ENCODE measurements around the gene MAST2. TPM values are rescaled to one million over a fixed set of nuclear protein-coding genes. Genes with fewer than 3 reads are reported as not detected.

Gene MAST2
- total RNA-seq, 1 experiment from 2014 or later: 52.8 TPM

GRCh38 chr1:45974541-45975269, 171.3 kb downstream of the MAST2 start:
- no peak overlapping the region for H3K27ac ChIP-seq (ENCODE audit: low read length)
- peaks cover 74% of the 10 kb centered on the region for H3K79me2 ChIP-seq (ENCODE audit: low read length)
- H3K9me2 ChIP-seq (replicated peaks; ENCODE audit: insufficient read depth, low read length): no peaks in the 10 kb centered on the region
- no peak for DNase-seq
- no peak overlapping the region for H3K9ac ChIP-seq (ENCODE audit: low read length)
- H3K36me3 ChIP-seq (ENCODE audit: insufficient read depth, low read length): peaks cover 20% of the 10 kb centered on the region
- no peak overlapping the region for H3K4me2 ChIP-seq (ENCODE audit: low read depth, low read length, poor library complexity, severe bottlenecking)
- H3K4me1 ChIP-seq (ENCODE audit: low read length): no peaks in the 10 kb centered on the region
- no peaks in the 10 kb centered on the region for H4K20me1 ChIP-seq (ENCODE audit: insufficient read depth, low read depth, low read length)
- no peaks in the 10 kb centered on the region for H3K27me3 ChIP-seq (ENCODE audit: low read length)
- H2AFZ ChIP-seq (ENCODE audit: low read length): no peak overlapping the region
- H3K9me3 ChIP-seq (ENCODE audit: low read length): no peaks in the 10 kb centered on the region
- H3K4me3 ChIP-seq (ENCODE audit: low read length): no peak overlapping the region

DNA sequence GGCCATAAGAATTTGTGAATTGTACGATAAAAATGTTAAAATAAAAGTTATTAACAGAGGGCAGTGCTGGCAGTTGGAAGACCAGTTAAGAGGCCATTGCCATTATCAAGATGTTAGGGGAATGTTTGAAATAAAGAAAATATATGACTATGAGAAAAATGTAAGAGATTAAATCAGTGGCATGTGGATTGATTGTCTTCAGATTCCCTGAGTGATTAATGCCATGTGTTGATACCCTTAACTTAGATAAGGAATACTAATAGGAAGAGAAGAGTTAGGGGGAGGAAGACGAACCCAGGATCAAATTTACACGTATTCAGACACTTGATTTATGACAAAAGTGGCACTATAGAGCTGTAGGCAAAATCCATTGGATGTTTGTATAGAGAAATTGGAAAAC, 173.2 kb downstream of the MAST2 start:
- Histone ChIP-seq H3K36me3 (ENCODE audit: insufficient read depth, low read length) (peaks cover 19% of the 10 kb centered on the region), H3K4me1 (ENCODE audit: low read length) (no peaks in the 10 kb centered on the region), H3K27me3 (ENCODE audit: low read length) (no peaks in the 10 kb centered on the region), H3K9me2 (replicated peaks; ENCODE audit: insufficient read depth, low read length) (no peaks in the 10 kb centered on the region), H3K4me2 (ENCODE audit: low read depth, low read length, poor library complexity, severe bottlenecking) (no peak overlapping the region), H2AFZ (ENCODE audit: low read length) (no peak overlapping the region), H3K27ac (ENCODE audit: low read length) (no peak overlapping the region), H3K9ac (ENCODE audit: low read length) (no peak overlapping the region), H3K79me2 (ENCODE audit: low read length) (peaks cover 74% of the 10 kb centered on the region), H4K20me1 (ENCODE audit: insufficient read depth, low read depth, low read length) (no peaks in the 10 kb centered on the region), H3K9me3 (ENCODE audit: low read length) (no peaks in the 10 kb centered on the region), H3K4me3 (ENCODE audit: low read length) (no peak overlapping the region)
- no peak for DNase-seq

DNA sequence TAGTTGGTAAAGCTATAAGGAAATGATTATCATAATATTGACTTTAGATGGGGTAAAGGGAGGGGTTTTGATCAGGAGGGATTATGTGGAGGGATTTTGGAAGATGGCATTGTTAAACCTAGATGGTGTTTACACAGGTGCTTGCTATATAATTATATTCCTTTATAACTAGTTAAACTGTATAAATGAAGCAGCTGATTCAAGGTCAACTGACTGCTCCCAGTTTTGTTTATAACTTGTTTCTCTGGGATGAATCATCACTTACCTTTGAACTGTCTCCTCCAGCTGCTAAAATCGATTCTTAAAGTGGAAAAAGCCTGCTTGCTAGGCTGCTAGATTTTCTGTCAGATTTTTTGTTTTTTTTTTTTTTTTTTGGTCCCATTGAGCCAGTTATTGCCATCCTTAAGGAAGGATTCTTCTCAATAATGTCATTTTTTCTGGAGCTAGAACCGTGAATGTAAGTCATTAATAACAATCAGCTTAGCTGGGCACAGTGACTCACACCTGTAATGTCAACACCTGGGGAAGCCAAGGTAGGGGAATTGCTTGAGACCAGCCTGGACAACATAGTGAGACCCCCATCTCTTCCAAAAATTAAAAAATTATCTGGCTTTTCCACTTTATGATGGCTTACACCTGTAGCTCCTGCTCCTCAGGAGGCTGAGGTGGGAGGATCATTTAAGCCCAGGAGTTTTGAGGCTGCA, 175.8 kb downstream of the MAST2 start:
- H3K27me3 ChIP-seq (ENCODE audit: low read length): no peaks in the 10 kb centered on the region
- no peak overlapping the region for H3K4me3 ChIP-seq (ENCODE audit: low read length)
- H4K20me1 ChIP-seq (ENCODE audit: insufficient read depth, low read depth, low read length): no peaks in the 10 kb centered on the region
- no peak overlapping the region for H3K9ac ChIP-seq (ENCODE audit: low read length)
- H3K4me1 ChIP-seq (ENCODE audit: low read length): no peaks in the 10 kb centered on the region
- H3K4me2 ChIP-seq (ENCODE audit: low read depth, low read length, poor library complexity, severe bottlenecking): no peak overlapping the region
- H3K9me2 ChIP-seq (replicated peaks; ENCODE audit: insufficient read depth, low read length): no peaks in the 10 kb centered on the region
- H2AFZ ChIP-seq (ENCODE audit: low read length): no peak overlapping the region
- H3K27ac ChIP-seq (ENCODE audit: low read length): no peak overlapping the region
- H3K9me3 ChIP-seq (ENCODE audit: low read length): no peaks in the 10 kb centered on the region
- DNase-seq: no peak
- peaks cover 14% of the 10 kb centered on the region for H3K36me3 ChIP-seq (ENCODE audit: insufficient read depth, low read length)
- peaks cover 63% of the 10 kb centered on the region for H3K79me2 ChIP-seq (ENCODE audit: low read length)

GRCh38 chr1:45979778-45980176, 176.4 kb downstream of the MAST2 start:
- DNase-seq: no peak
- Histone ChIP-seq H3K4me2 (ENCODE audit: low read depth, low read length, poor library complexity, severe bottlenecking) (no peak overlapping the region), H3K27ac (ENCODE audit: low read length) (no peak overlapping the region), H3K79me2 (ENCODE audit: low read length) (peaks cover 63% of the 10 kb centered on the region), H3K4me1 (ENCODE audit: low read length) (no peaks in the 10 kb centered on the region), H2AFZ (ENCODE audit: low read length) (no peak overlapping the region), H3K9me3 (ENCODE audit: low read length) (no peaks in the 10 kb centered on the region), H3K36me3 (ENCODE audit: insufficient read depth, low read length) (peaks cover 9% of the 10 kb centered on the region), H4K20me1 (ENCODE audit: insufficient read depth, low read depth, low read length) (no peaks in the 10 kb centered on the region), H3K9me2 (replicated peaks; ENCODE audit: insufficient read depth, low read length) (no peaks in the 10 kb centered on the region), H3K9ac (ENCODE audit: low read length) (no peak overlapping the region), H3K4me3 (ENCODE audit: low read length) (no peak overlapping the region), H3K27me3 (ENCODE audit: low read length) (no peaks in the 10 kb centered on the region)

- no peak overlapping the region for H3K27ac ChIP-seq (ENCODE audit: low read length)
- H3K4me3 ChIP-seq (ENCODE audit: low read length): no peak overlapping the region
- H3K79me2 ChIP-seq (ENCODE audit: low read length): peaks cover 69% of the 10 kb centered on the region
- H3K9ac ChIP-seq (ENCODE audit: low read length): no peak overlapping the region
- H3K4me1 ChIP-seq (ENCODE audit: low read length): no peaks in the 10 kb centered on the region
- no peak for DNase-seq
- no peaks in the 10 kb centered on the region for H3K9me2 ChIP-seq (replicated peaks; ENCODE audit: insufficient read depth, low read length)
- no peak overlapping the region for H3K4me2 ChIP-seq (ENCODE audit: low read depth, low read length, poor library complexity, severe bottlenecking)
- H3K36me3 ChIP-seq (ENCODE audit: insufficient read depth, low read length): peaks cover 17% of the 10 kb centered on the region
- no peak overlapping the region for H2AFZ ChIP-seq (ENCODE audit: low read length)
- no peaks in the 10 kb centered on the region for H3K9me3 ChIP-seq (ENCODE audit: low read length)
- no peaks in the 10 kb centered on the region for H3K27me3 ChIP-seq (ENCODE audit: low read length)
- no peaks in the 10 kb centered on the region for H4K20me1 ChIP-seq (ENCODE audit: insufficient read depth, low read depth, low read length)
Observed at GRCh38 chr1:45982359-45982758, 178.9 kb downstream of the MAST2 start.

DNA sequence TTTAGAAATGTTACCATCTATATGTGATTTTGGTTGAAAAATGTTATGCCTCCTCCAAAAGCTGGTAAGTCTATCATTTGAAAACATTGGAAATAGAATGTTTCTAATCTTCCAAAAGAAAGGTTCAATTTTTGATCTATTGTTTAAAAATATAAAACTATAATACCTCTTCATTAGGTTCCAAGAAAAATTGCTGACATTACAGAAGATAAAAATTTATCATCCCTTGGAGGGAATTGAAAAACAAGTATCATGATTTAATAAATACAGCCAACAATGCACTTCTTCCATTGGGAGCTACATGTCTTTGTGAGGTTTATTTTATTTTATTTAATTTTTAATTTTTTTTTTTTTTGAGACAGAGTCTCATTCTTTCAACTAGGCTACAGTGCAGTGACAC, 180.6 kb downstream of the MAST2 start:
- no peaks in the 10 kb centered on the region; the same call in 1 of the 2 replicates for H3K9me3 ChIP-seq (ENCODE audit: low read length)
- no peak overlapping the region for H3K27ac ChIP-seq (ENCODE audit: low read length)
- H3K4me3 ChIP-seq (ENCODE audit: low read length): no peak overlapping the region
- H3K9ac ChIP-seq (ENCODE audit: low read length): no peak overlapping the region
- no peak for DNase-seq
- peaks cover 75% of the 10 kb centered on the region for H3K79me2 ChIP-seq (ENCODE audit: low read length)
- peaks cover 26% of the 10 kb centered on the region for H3K36me3 ChIP-seq (ENCODE audit: insufficient read depth, low read length)
- H3K27me3 ChIP-seq (ENCODE audit: low read length): no peaks in the 10 kb centered on the region
- no peak overlapping the region for H2AFZ ChIP-seq (ENCODE audit: low read length)
- no peaks in the 10 kb centered on the region for H3K9me2 ChIP-seq (replicated peaks; ENCODE audit: insufficient read depth, low read length)
- H3K4me1 ChIP-seq (ENCODE audit: low read length): no peaks in the 10 kb centered on the region
- H3K4me2 ChIP-seq (ENCODE audit: low read depth, low read length, poor library complexity, severe bottlenecking): no peak overlapping the region
- H4K20me1 ChIP-seq (ENCODE audit: insufficient read depth, low read depth, low read length): no peaks in the 10 kb centered on the region

DNA sequence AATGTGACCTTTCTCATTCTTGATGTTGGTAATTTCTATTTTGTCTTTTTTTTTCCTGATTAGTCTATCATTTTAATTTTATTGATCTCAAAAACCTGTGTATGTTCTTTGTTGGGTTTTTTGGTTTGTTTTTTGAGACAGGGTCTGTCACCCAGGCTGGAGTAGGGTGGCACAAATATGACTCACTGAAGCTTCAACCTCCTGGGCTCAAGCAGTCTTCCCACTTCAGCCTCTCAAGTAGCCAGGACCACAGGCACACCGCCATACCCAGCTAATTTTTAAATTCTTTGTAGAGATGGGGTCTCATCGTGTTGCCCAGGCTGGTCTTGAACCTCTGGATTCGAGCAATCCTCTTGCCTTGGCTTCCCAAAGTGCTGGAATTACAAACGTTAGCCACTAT, 183.8 kb downstream of the MAST2 start:
- no peaks in the 10 kb centered on the region for H3K4me1 ChIP-seq (ENCODE audit: low read length)
- H3K9me3 ChIP-seq (ENCODE audit: low read length): peaks cover 6% of the 10 kb centered on the region; the same call in 1 of the 2 replicates
- peaks cover 84% of the 10 kb centered on the region for H3K79me2 ChIP-seq (ENCODE audit: low read length)
- no peaks in the 10 kb centered on the region for H4K20me1 ChIP-seq (ENCODE audit: insufficient read depth, low read depth, low read length)
- no peak overlapping the region for H3K4me2 ChIP-seq (ENCODE audit: low read depth, low read length, poor library complexity, severe bottlenecking)
- no peak for DNase-seq
- H3K9ac ChIP-seq (ENCODE audit: low read length): no peak overlapping the region
- H3K27ac ChIP-seq (ENCODE audit: low read length): no peak overlapping the region
- peaks cover 41% of the 10 kb centered on the region for H3K36me3 ChIP-seq (ENCODE audit: insufficient read depth, low read length)
- H3K9me2 ChIP-seq (replicated peaks; ENCODE audit: insufficient read depth, low read length): no peaks in the 10 kb centered on the region
- H3K4me3 ChIP-seq (ENCODE audit: low read length): no peak overlapping the region
- H2AFZ ChIP-seq (ENCODE audit: low read length): no peak overlapping the region
- no peaks in the 10 kb centered on the region for H3K27me3 ChIP-seq (ENCODE audit: low read length)

DNA sequence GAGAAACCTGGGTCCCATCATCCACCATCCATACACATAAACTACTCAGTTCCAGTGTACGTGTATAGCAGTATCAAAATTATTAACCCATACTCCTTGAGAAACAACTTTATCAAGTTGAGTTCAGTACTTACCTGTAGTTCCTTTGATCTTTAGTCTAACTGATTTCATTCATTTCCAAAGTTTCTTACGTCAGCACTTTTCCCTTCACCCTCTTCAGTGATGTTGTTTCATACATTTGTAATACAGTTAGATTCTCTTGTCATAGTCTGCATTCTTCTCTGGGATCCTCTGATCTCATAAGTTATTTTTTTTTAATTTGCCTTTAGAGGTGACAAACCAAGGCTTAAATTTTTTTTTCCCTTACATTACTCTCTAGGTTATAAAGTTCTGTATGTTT, 185.8 kb downstream of the MAST2 start:
- Histone ChIP-seq H3K79me2 (ENCODE audit: low read length) (peaks cover 91% of the 10 kb centered on the region), H3K9ac (ENCODE audit: low read length) (no peak overlapping the region), H3K4me1 (ENCODE audit: low read length) (no peaks in the 10 kb centered on the region), H3K27ac (ENCODE audit: low read length) (no peak overlapping the region), H3K9me2 (replicated peaks; ENCODE audit: insufficient read depth, low read length) (no peaks in the 10 kb centered on the region), H3K4me3 (ENCODE audit: low read length) (no peak overlapping the region), H2AFZ (ENCODE audit: low read length) (no peak overlapping the region), H4K20me1 (ENCODE audit: insufficient read depth, low read depth, low read length) (no peaks in the 10 kb centered on the region), H3K36me3 (ENCODE audit: insufficient read depth, low read length) (peaks cover 36% of the 10 kb centered on the region), H3K4me2 (ENCODE audit: low read depth, low read length, poor library complexity, severe bottlenecking) (no peak overlapping the region), H3K9me3 (ENCODE audit: low read length) (peaks cover 6% of the 10 kb centered on the region; the same call in 1 of the 2 replicates), H3K27me3 (ENCODE audit: low read length) (no peaks in the 10 kb centered on the region)
- no peak for DNase-seq
